H1 (cell line): ENCODE results near the gene WDR89. TPM values are rescaled to one million over a fixed set of nuclear protein-coding genes. Genes with fewer than 3 reads are reported as not detected.

Experiments used
- CTCF ChIA-PET: fragments of 300-600 bp; sonication (Branson Sonifier 250); formaldehyde crosslinking; loops from one replicate; lab custom pipeline; 2021; ENCODE audit not compliant: partially characterized antibody; lab: Charles Lee
- POLR2A ChIA-PET: fragments of 300-600 bp; sonication (Branson Sonifier 250); formaldehyde crosslinking; loops from one replicate; lab custom pipeline; 2021; ENCODE audit warnings: inconsistent platforms; ENCODE audit not compliant: partially characterized antibody; lab: Charles Lee
- DNase-seq, 2 experiments: peaks; one replicate each; pipeline versions ENCODE4 v3.0.0 to v3.0.0-alpha.2; 2010 to 2022; ENCODE audit warnings: low spot score in 2 of 2, low read depth in 1 of 2, mixed read lengths in 1 of 2
- FAIRE-seq: peaks from 2 replicates; lab custom pipeline; 2011; peaks lifted over from hg19 to GRCh38; lab: Jason Lieb, UNC
- H2AFZ ChIP-seq: 2 replicates; pipeline ENCODE4 v1.8.1; 2012; ENCODE audit warnings: low read length, inconsistent platforms
- H2AK5ac ChIP-seq: 2 replicates; pipeline ENCODE4 v1.6.1; 2013; ENCODE audit warnings: low read depth, low read length
- H2BK120ac ChIP-seq: replicated peaks from 2 replicates; pipeline ENCODE3; 2013; ENCODE audit warnings: low read depth, low read length, inconsistent platforms
- H2BK12ac ChIP-seq: 2 replicates; pipeline ENCODE4 v1.6.1; 2013; ENCODE audit warnings: low read depth, low read length
- H2BK15ac ChIP-seq: 2 replicates; pipeline ENCODE4 v1.6.1; 2013; ENCODE audit warnings: low read length
- H2BK20ac ChIP-seq: 2 replicates; pipeline ENCODE4 v1.6.1; 2013; ENCODE audit warnings: low read length
- H2BK5ac ChIP-seq: 2 replicates; pipeline ENCODE4 v1.6.1; 2013; ENCODE audit warnings: low read depth, low read length
- H3K14ac ChIP-seq: 2 replicates; pipeline ENCODE4 v1.6.1; 2013; ENCODE audit warnings: inconsistent platforms; ENCODE audit not compliant: insufficient read length
- H3K18ac ChIP-seq: 2 replicates; pipeline ENCODE4 v1.6.1; 2013; ENCODE audit warnings: low read length; ENCODE audit errors: extremely low read depth
- H3K23ac ChIP-seq: 2 replicates; pipeline ENCODE4 v1.6.1; 2013; ENCODE audit warnings: inconsistent platforms; ENCODE audit not compliant: insufficient read length
- H3K23me2 ChIP-seq: 2 replicates; pipeline ENCODE4 v1.6.1; 2013; ENCODE audit warnings: low read depth, low read length
- H3K27ac ChIP-seq: 2 replicates; pipeline ENCODE4 v1.6.1; 2011; ENCODE audit warnings: low read depth, low read length, inconsistent platforms
- H3K27me3 ChIP-seq, 4 experiments: replicated peaks in 1 of 4; 1 replicate in 1 of 4; 2 replicates in 3 of 4; pipeline versions ENCODE4 v1.6.1 to v1.8.1; 2011 to 2013; ENCODE audit warnings: low read length in 3 of 4, mild to moderate bottlenecking in 3 of 4, inconsistent platforms in 2 of 4, mixed read lengths in 2 of 4, moderate library complexity in 1 of 4; ENCODE audit not compliant: control insufficient read depth in 3 of 4, insufficient read depth in 3 of 4; ENCODE audit errors: extremely low read depth in 1 of 4
- H3K36me3 ChIP-seq, 4 experiments: 2 replicates each; pipeline versions ENCODE4 v1.6.1 to v1.8.1; 2011 to 2013; ENCODE audit warnings: mild to moderate bottlenecking in 4 of 4, low read length in 3 of 4, moderate library complexity in 2 of 4, control low read depth in 1 of 4, inconsistent platforms in 1 of 4; ENCODE audit not compliant: insufficient read depth in 4 of 4, control insufficient read depth in 2 of 4
- H3K4ac ChIP-seq: replicated peaks from 2 replicates; pipeline ENCODE3; 2013; ENCODE audit warnings: low read length, low read depth, mixed read lengths, inconsistent platforms; ENCODE audit not compliant: insufficient read length
- H3K4me1 ChIP-seq, 4 experiments: replicated peaks in 1 of 4; 1 replicate in 1 of 4; 2 replicates in 3 of 4; pipeline versions ENCODE4 v1.6.1 to v1.8.1; 2011 to 2013; ENCODE audit warnings: low read length in 3 of 4, inconsistent platforms in 2 of 4, mixed read lengths in 1 of 4; ENCODE audit not compliant: insufficient read depth in 4 of 4, control insufficient read depth in 3 of 4
- H3K4me2 ChIP-seq, 2 experiments: 2 replicates each; pipeline versions ENCODE4 v1.6.1 to v1.8.1; 2011 to 2013; ENCODE audit warnings: low read depth in 2 of 2, low read length in 2 of 2, control low read depth in 1 of 2, inconsistent platforms in 1 of 2, mild to moderate bottlenecking in 1 of 2; ENCODE audit not compliant: insufficient read depth in 1 of 2
- H3K4me3 ChIP-seq, 4 experiments: fragments of 200-600, 300-600 bp in 1 of 4; sonication (generic), shearing (Covaris generic), sonication (Bioruptor Twin) in 1 of 4; 2 replicates each; pipeline versions ENCODE4 v1.5.1 to v1.8.1; 2011 to 2016; ENCODE audit warnings: low read length in 4 of 4, low read depth in 3 of 4, control low read depth in 2 of 4, inconsistent platforms in 2 of 4, mild to moderate bottlenecking in 2 of 4, mixed read lengths in 1 of 4, moderate library complexity in 1 of 4; ENCODE audit not compliant: insufficient read depth in 2 of 4; ENCODE audit errors: extremely low read depth in 1 of 4
- H3K56ac ChIP-seq: replicated peaks from 2 replicates; pipeline ENCODE3; 2013; ENCODE audit warnings: low read depth, mild to moderate bottlenecking, mixed read lengths, low read length, inconsistent platforms; ENCODE audit not compliant: insufficient read length
- H3K79me1 ChIP-seq: 2 replicates; pipeline ENCODE4 v1.6.1; 2013; ENCODE audit warnings: low read depth, low read length, control low read depth
- H3K79me2 ChIP-seq, 2 experiments: 2 replicates each; pipeline versions ENCODE4 v1.6.1 to v1.8.1; 2012 to 2013; ENCODE audit warnings: low read length in 2 of 2, mild to moderate bottlenecking in 2 of 2, inconsistent platforms in 1 of 2; ENCODE audit not compliant: insufficient read depth in 2 of 2, control insufficient read depth in 1 of 2
- H3K9ac ChIP-seq, 4 experiments: replicated peaks in 1 of 4; 1 replicate in 1 of 4; 2 replicates in 3 of 4; pipeline versions ENCODE4 v1.6.1 to v1.8.1; 2011 to 2013; ENCODE audit warnings: low read depth in 3 of 4, low read length in 3 of 4, control low read depth in 2 of 4, mild to moderate bottlenecking in 2 of 4, moderate library complexity in 2 of 4, inconsistent platforms in 1 of 4; ENCODE audit errors: extremely low read depth in 1 of 4
- H3K9me3 ChIP-seq, 2 experiments: 2 replicates each; pipeline versions ENCODE4 v1.6.1 to v1.8.1; 2012 to 2013; ENCODE audit warnings: mild to moderate bottlenecking in 2 of 2, moderate library complexity in 2 of 2, control low read depth in 1 of 2, inconsistent platforms in 1 of 2, low read depth in 1 of 2, low read length in 1 of 2, mixed read lengths in 1 of 2; ENCODE audit not compliant: insufficient read depth in 2 of 2
- H4K20me1 ChIP-seq, 2 experiments: replicated peaks in 1 of 2; 2 replicates each; pipeline versions ENCODE3 to v1.8.1; 2011 to 2013; ENCODE audit warnings: inconsistent platforms in 2 of 2, low read length in 2 of 2, mild to moderate bottlenecking in 1 of 2; ENCODE audit not compliant: insufficient read depth in 2 of 2, control insufficient read depth in 1 of 2
- H4K5ac ChIP-seq: 2 replicates; pipeline ENCODE4 v1.6.1; 2013; ENCODE audit warnings: low read length, low read depth, mixed read lengths, inconsistent platforms; ENCODE audit not compliant: insufficient read length
- H4K8ac ChIP-seq: 2 replicates; pipeline ENCODE4 v1.8.0; 2013; ENCODE audit warnings: mild to moderate bottlenecking, moderate library complexity, low read length, inconsistent platforms; ENCODE audit not compliant: insufficient read depth; ENCODE audit errors: extremely low read depth
- H4K91ac ChIP-seq: replicated peaks from 2 replicates; pipeline ENCODE3; 2013; ENCODE audit warnings: low read length, mixed read lengths, inconsistent platforms; ENCODE audit not compliant: insufficient read length
- CEBPB ChIP-seq: IDR thresholded peaks from 2 replicates; pipeline ENCODE4 v1.6.1; 2012; ENCODE audit warnings: low read depth, low read length
- CREB1 ChIP-seq: IDR thresholded peaks from 2 replicates; pipeline ENCODE4 v1.6.1; 2012; ENCODE audit warnings: inconsistent platforms
- EGR1 ChIP-seq: IDR thresholded peaks from 2 replicates; pipeline ENCODE4 v1.6.1; 2011; ENCODE audit warnings: low read depth, low read length, borderline replicate concordance
- FOSL1 ChIP-seq: IDR thresholded peaks from 2 replicates; pipeline ENCODE4 v1.6.1; 2011; ENCODE audit warnings: mild to moderate bottlenecking, low read depth, low read length, moderate library complexity; ENCODE audit not compliant: insufficient read depth
- KDM1A ChIP-seq: fragments of 200-600, 300-600 bp; sonication (generic); IDR thresholded peaks from 2 replicates; pipeline ENCODE4 v1.7.1; 2016; ENCODE audit warnings: mild to moderate bottlenecking, low read length, borderline replicate concordance
- KDM5A ChIP-seq: fragments of 200-600 bp; IDR thresholded peaks from 2 replicates; pipeline ENCODE4 v1.7.1; 2012; ENCODE audit warnings: mild to moderate bottlenecking, low read length, inconsistent platforms, mixed read lengths
- MAFK ChIP-seq: IDR thresholded peaks from 2 replicates; pipeline ENCODE4 v1.6.1; 2012; ENCODE audit warnings: low read depth, mild to moderate bottlenecking, improper control_type of control experiment, low read length
- NANOG ChIP-seq: IDR thresholded peaks from 2 replicates; pipeline ENCODE4 v1.6.1; 2011; ENCODE audit warnings: low read length, low read depth, mild to moderate bottlenecking, inconsistent platforms; ENCODE audit not compliant: insufficient read depth, poor library complexity, severe bottlenecking
- POLR2AphosphoS5 ChIP-seq: IDR thresholded peaks from 2 replicates; pipeline ENCODE4 v1.6.1; 2011; ENCODE audit warnings: low read depth, low read length
- RBBP5 ChIP-seq: IDR thresholded peaks from 2 replicates; pipeline ENCODE4 v1.7.1; 2012; ENCODE audit warnings: low read depth, mild to moderate bottlenecking, inconsistent platforms, low read length, moderate library complexity, borderline replicate concordance
- RFX5 ChIP-seq: IDR thresholded peaks from 2 replicates; pipeline ENCODE4 v1.6.1; 2011; ENCODE audit warnings: low read depth, low read length, improper control_type of control experiment, borderline replicate concordance
- SIN3A ChIP-seq, 2 experiments: IDR thresholded peaks in 1 of 2; conservative IDR thresholded peaks in 1 of 2; 2 replicates each; pipeline ENCODE4 v1.6.1; 2011 to 2012; ENCODE audit warnings: low read length in 2 of 2, improper control_type of control experiment in 1 of 2, low read depth in 1 of 2, mild to moderate bottlenecking in 1 of 2
- SP1 ChIP-seq: IDR thresholded peaks from 2 replicates; pipeline ENCODE4 v1.6.1; 2011; ENCODE audit warnings: low read depth, low read length
- TEAD4 ChIP-seq: IDR thresholded peaks from 2 replicates; pipeline ENCODE4 v1.6.1; 2012; ENCODE audit warnings: low read depth, low read length, inconsistent platforms, mixed read lengths
- YY1 ChIP-seq: IDR thresholded peaks from 2 replicates; pipeline ENCODE4 v1.6.1; 2011; ENCODE audit warnings: low read depth, mild to moderate bottlenecking, low read length
- ZNF274 ChIP-seq: IDR thresholded peaks from 2 replicates; pipeline ENCODE4 v1.7.0; 2012; ENCODE audit warnings: low read length, borderline replicate concordance; ENCODE audit errors: extremely low read depth
- WGBS, 2 experiments: shearing (Covaris generic) in 1 of 2; methylation state at CpG; one replicate each; pipeline versions ENCODE4 v1.1.6 to v1.1.7; 2013 to 2015; ENCODE audit warnings: low lambda C conversion rate in 2 of 2, mixed read lengths in 2 of 2, inconsistent platforms in 1 of 2, low coverage in 1 of 2, missing lambda C conversion rate in 1 of 2; ENCODE audit not compliant: insufficient replicate concordance in 2 of 2, insufficient coverage in 1 of 2, insufficient read length in 1 of 2; ENCODE audit errors: extremely low coverage in 1 of 2, missing lambda C conversion rate in 1 of 2; 5-methylcytosine and 5-hydroxymethylcytosine counted together
- polyA plus RNA-seq, 7 experiments: library from polyadenylated mRNA; depleted of rRNA in 3 of 7; stranded (reverse) in 5 of 7; unstranded in 2 of 7; fragments of >200 nt in 5 of 7; fragments of 200-250 nt in 2 of 7; gene quantifications; 1 replicate in 5 of 7; 2 replicates in 1 of 7; 4 replicates in 1 of 7; pipeline versions ENCODE4 v1.2.1 to v1.2.3, GENCODE V29; 2011 to 2013; ENCODE audit warnings: missing spikeins in 2 of 7, mixed read lengths in 2 of 7
- total RNA-seq: library from RNA; stranded (reverse); fragmentation: NEBNext Ultra II Directional; extraction: Animal tissue kit (Norgen Biotek cat#: 25700); gene quantifications from 2 replicates; pipeline ENCODE4 v1.2.1, GENCODE V29; 2021

WDR89 gene
- total and polyA plus RNA-seq, 2 of the 8 experiments (the other 6 are each of a cell fraction or from before 2014, with no cell fraction given) = 8.3 to 32.9 TPM

GRCh38 chr14:63654346-63654745, 12.7 kb upstream of the WDR89 start:
- H2BK20ac ChIP-seq = no peak overlapping the region
- no peaks in the 10 kb centered on the region for H3K23me2 ChIP-seq
- no peak overlapping the region for H3K4me3 ChIP-seq
- no peaks in the 10 kb centered on the region for H3K9me3 ChIP-seq
- H3K9ac ChIP-seq = no peak overlapping the region
- no peak overlapping the region for H2AFZ ChIP-seq
- no peak overlapping the region for H4K5ac ChIP-seq
- POLR2A ChIA-PET = no interaction called here
- no peak overlapping the region for H2BK15ac ChIP-seq
- H3K14ac ChIP-seq = no peak overlapping the region
- H3K79me2 ChIP-seq = no peaks in the 10 kb centered on the region
- 93% methylated on average over 2 of the region's 2 CpGs; no CpG with 5 or more reads in 1 of the 2 experiments for WGBS, 2 experiments
- no peak overlapping the region for H3K4ac ChIP-seq
- H2AK5ac ChIP-seq = no peak overlapping the region
- DNase-seq = no peak
- no peak overlapping the region for H3K56ac ChIP-seq
- no peak overlapping the region for H4K91ac ChIP-seq
- H3K23ac ChIP-seq = no peak overlapping the region
- no peak for TF ChIP-seq ZNF274
- TF ChIP-seq EGR1 = no peak
- TF ChIP-seq RBBP5 = no peak
- no peak for TF ChIP-seq KDM1A
- TF ChIP-seq POLR2AphosphoS5 = no peak
- no peak for TF ChIP-seq SP1
- TF ChIP-seq TEAD4 = no peak
- TF ChIP-seq RFX5 = no peak
- no peak for TF ChIP-seq KDM5A
- TF ChIP-seq MAFK = no peak
- no peak for TF ChIP-seq YY1
- no peak for TF ChIP-seq CREB1
- no peak for TF ChIP-seq SIN3A (conservative IDR thresholded peaks at IDR 0.05 in 1 of 2, IDR thresholded peaks at IDR 0.05 in 1 of 2; ENCODE audit: low read depth in 1 of 2, low read length in 2 of 2)
- TF ChIP-seq FOSL1 = no peak
- TF ChIP-seq CEBPB = no peak
- TF ChIP-seq NANOG = no peak
- TF ChIP-seq, all 59 proteins: peak for 0
- H2BK120ac ChIP-seq = no peak overlapping the region
- no peak overlapping the region for H3K27ac ChIP-seq
- H2BK5ac ChIP-seq = no peak overlapping the region
- H4K8ac ChIP-seq = no peak overlapping the region
- H3K79me1 ChIP-seq = no peaks in the 10 kb centered on the region
- H3K18ac ChIP-seq = no peak overlapping the region
- H2BK12ac ChIP-seq = no peak overlapping the region
- no peaks in the 10 kb centered on the region for H3K27me3 ChIP-seq
- CTCF ChIA-PET = interaction anchor here (0.6 kb wide), 2 partner anchors 295 to 634 kb away, joined by 3 read pairs; no protein-coding TSS in a partner anchor
- H3K36me3 ChIP-seq = no peaks in the 10 kb centered on the region
- H3K4me2 ChIP-seq = no peak overlapping the region
- no peak for FAIRE-seq
- H3K4me1 ChIP-seq = no peaks in the 10 kb centered on the region
- no peaks in the 10 kb centered on the region for H4K20me1 ChIP-seq
